SK-N-SH treated with all-trans-retinoic acid at 6 μM for 48 hours (cell line): ENCODE data around the gene RAB27A.

Experiments
- ATAC-seq: fragments of 200-7000 bp; cut with Tn5 transposase; 3 replicates; pipeline ENCODE4 v1.9.1; 2020; ENCODE audit warnings: mild to moderate bottlenecking, moderate library complexity
- BACH2 ChIP-seq: fragments of 250-450 bp; sonication (Bioruptor Pico); IDR thresholded peaks from 2 replicates; pipeline ENCODE4 v1.9.0; 2021; ENCODE audit warnings: mild to moderate bottlenecking, borderline replicate concordance
- CSDC2 ChIP-seq: fragments of 250-450 bp; sonication (Bioruptor Pico); IDR thresholded peaks from 2 replicates; pipeline ENCODE4 v1.5.0; 2020; ENCODE audit warnings: mild to moderate bottlenecking, moderate library complexity
- ESRRG ChIP-seq: fragments of 250-450 bp; sonication (Bioruptor Pico); IDR thresholded peaks from 2 replicates; pipeline ENCODE4 v1.6.1; 2021; ENCODE audit warnings: mild to moderate bottlenecking
- GLIS3 ChIP-seq: fragments of 250-450 bp; sonication (Bioruptor Pico); IDR thresholded peaks from 2 replicates; pipeline ENCODE4 v1.5.0; 2020; ENCODE audit warnings: mild to moderate bottlenecking, moderate library complexity
- ISL1 ChIP-seq: fragments of 250-450 bp; sonication (Bioruptor Pico); IDR thresholded peaks from 2 replicates; pipeline ENCODE4 v2.1.2; 2022; ENCODE audit warnings: mild to moderate bottlenecking, moderate library complexity
- OSR1 ChIP-seq: fragments of 250-450 bp; sonication (Bioruptor Pico); IDR thresholded peaks from 2 replicates; pipeline ENCODE4 v1.8.0; 2022; ENCODE audit warnings: moderate library complexity, mild to moderate bottlenecking, inconsistent platforms
- PPARA ChIP-seq: fragments of 250-450 bp; sonication (Bioruptor Pico); IDR thresholded peaks from 2 replicates; pipeline ENCODE4 v1.5.0; 2020; ENCODE audit warnings: mild to moderate bottlenecking, borderline replicate concordance
- RARB ChIP-seq: fragments of 250-450 bp; sonication (Bioruptor Pico); IDR thresholded peaks from 2 replicates; pipeline ENCODE4 v1.8.0; 2021; ENCODE audit warnings: mild to moderate bottlenecking, moderate library complexity
- TCF4 ChIP-seq: fragments of 250-450 bp; sonication (Bioruptor Pico); IDR thresholded peaks from 2 replicates; pipeline ENCODE4 v1.8.0; 2021; ENCODE audit warnings: mild to moderate bottlenecking, moderate library complexity, borderline replicate concordance
- ZC3H10 ChIP-seq: fragments of 250-450 bp; sonication (Bioruptor Pico); IDR thresholded peaks from 2 replicates; pipeline ENCODE4 v1.5.1; 2021; ENCODE audit warnings: mild to moderate bottlenecking, moderate library complexity
- ZFP3 ChIP-seq: fragments of 250-450 bp; sonication (Bioruptor Pico); IDR thresholded peaks from 2 replicates; pipeline ENCODE4 v1.5.0; 2020; ENCODE audit warnings: mild to moderate bottlenecking, moderate library complexity
- ZFP30 ChIP-seq: fragments of 450-650 bp; formaldehyde crosslinking; IDR thresholded peaks from 2 replicates; pipeline ENCODE4 v1.5.0; 2022; ENCODE audit warnings: mild to moderate bottlenecking, moderate library complexity
- ZNF565 ChIP-seq: fragments of 450-650 bp; formaldehyde crosslinking; conservative IDR thresholded peaks from 2 replicates; pipeline ENCODE4 v1.5.0; 2020; ENCODE audit warnings: low read depth, mild to moderate bottlenecking, moderate library complexity
- ZNF70 ChIP-seq: fragments of 450-650 bp; formaldehyde crosslinking; IDR thresholded peaks from 2 replicates; pipeline ENCODE4 v1.5.0; 2020; ENCODE audit warnings: mild to moderate bottlenecking, moderate library complexity
- ZNF8 ChIP-seq: fragments of 450-650 bp; formaldehyde crosslinking; IDR thresholded peaks from 2 replicates; pipeline ENCODE4 v1.5.0; 2020; ENCODE audit warnings: mild to moderate bottlenecking, moderate library complexity
- TF ChIP-seq, protein P1 (sequence below): fragments of 250-450 bp; sonication (Bioruptor Pico); IDR thresholded peaks from 2 replicates; pipeline ENCODE4 v1.5.0; 2020; ENCODE audit warnings: mild to moderate bottlenecking, moderate library complexity
- TF ChIP-seq, protein P2 (sequence below): fragments of 250-450 bp; sonication (Bioruptor Pico); IDR thresholded peaks from 2 replicates; pipeline ENCODE4 v1.8.0; 2020; ENCODE audit warnings: mild to moderate bottlenecking, moderate library complexity, borderline replicate concordance
- TF ChIP-seq, protein P3 (sequence below): fragments of 250-450 bp; sonication (Bioruptor Pico); IDR thresholded peaks from 2 replicates; pipeline ENCODE4 v1.5.1; 2020; ENCODE audit warnings: low read depth, mild to moderate bottlenecking, moderate library complexity
- TF ChIP-seq, protein P4 (sequence below): fragments of 250-450 bp; sonication (Bioruptor Pico); IDR thresholded peaks from 2 replicates; pipeline ENCODE4 v1.8.0; 2021; ENCODE audit warnings: low read depth, mild to moderate bottlenecking, moderate library complexity, borderline replicate concordance
- TF ChIP-seq, protein P5 (sequence below): fragments of 250-450 bp; sonication (Bioruptor Pico); IDR thresholded peaks from 2 replicates; pipeline ENCODE4 v1.5.1; 2021; ENCODE audit warnings: mild to moderate bottlenecking, moderate library complexity

Gene RAB27A

DNA sequence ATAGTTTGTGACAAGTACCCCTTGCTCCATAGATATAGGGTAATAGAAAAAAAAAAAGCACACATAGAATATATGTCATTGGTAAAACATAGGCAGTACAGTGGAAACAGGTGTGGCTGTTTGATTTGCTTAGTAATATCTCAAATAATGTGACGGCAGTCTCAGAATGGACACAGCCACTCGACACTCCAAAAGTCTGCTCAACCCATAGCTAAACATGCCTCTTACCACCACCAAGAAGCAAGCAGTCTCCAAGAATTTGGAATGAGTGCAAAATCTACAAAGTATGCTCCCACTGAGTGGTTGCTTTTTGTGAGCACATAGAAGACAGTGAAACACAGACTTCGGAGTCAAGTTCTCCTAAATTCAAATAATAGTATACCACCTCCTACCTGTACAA lies 43.0 kb downstream of the RAB27A start:
- TF ChIP-seq PPARA (CRISPR knock-in tag) (no peak), ZNF565 (CRISPR knock-in tag) (no peak), OSR1 (CRISPR knock-in tag) (no peak), BACH2 (CRISPR knock-in tag) (no peak), ISL1 (CRISPR knock-in tag) (no peak), ZNF8 (CRISPR knock-in tag) (no peak), ZFP30 (CRISPR knock-in tag) (no peak), ZC3H10 (CRISPR knock-in tag) (no peak), ZFP3 (CRISPR knock-in tag) (no peak), ESRRG (no peak), RARB (CRISPR knock-in tag) (no peak), CSDC2 (CRISPR knock-in tag) (no peak), GLIS3 (CRISPR knock-in tag) (no peak), ZNF70 (CRISPR knock-in tag) (no peak)
- TF ChIP-seq, protein P1, sequence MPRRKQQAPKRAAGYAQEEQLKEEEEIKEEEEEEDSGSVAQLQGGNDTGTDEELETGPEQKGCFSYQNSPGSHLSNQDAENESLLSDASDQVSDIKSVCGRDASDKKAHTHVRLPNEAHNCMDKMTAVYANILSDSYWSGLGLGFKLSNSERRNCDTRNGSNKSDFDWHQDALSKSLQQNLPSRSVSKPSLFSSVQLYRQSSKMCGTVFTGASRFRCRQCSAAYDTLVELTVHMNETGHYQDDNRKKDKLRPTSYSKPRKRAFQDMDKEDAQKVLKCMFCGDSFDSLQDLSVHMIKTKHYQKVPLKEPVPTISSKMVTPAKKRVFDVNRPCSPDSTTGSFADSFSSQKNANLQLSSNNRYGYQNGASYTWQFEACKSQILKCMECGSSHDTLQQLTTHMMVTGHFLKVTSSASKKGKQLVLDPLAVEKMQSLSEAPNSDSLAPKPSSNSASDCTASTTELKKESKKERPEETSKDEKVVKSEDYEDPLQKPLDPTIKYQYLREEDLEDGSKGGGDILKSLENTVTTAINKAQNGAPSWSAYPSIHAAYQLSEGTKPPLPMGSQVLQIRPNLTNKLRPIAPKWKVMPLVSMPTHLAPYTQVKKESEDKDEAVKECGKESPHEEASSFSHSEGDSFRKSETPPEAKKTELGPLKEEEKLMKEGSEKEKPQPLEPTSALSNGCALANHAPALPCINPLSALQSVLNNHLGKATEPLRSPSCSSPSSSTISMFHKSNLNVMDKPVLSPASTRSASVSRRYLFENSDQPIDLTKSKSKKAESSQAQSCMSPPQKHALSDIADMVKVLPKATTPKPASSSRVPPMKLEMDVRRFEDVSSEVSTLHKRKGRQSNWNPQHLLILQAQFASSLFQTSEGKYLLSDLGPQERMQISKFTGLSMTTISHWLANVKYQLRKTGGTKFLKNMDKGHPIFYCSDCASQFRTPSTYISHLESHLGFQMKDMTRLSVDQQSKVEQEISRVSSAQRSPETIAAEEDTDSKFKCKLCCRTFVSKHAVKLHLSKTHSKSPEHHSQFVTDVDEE (CRISPR knock-in tag): no peak
- TF ChIP-seq, protein P2, sequence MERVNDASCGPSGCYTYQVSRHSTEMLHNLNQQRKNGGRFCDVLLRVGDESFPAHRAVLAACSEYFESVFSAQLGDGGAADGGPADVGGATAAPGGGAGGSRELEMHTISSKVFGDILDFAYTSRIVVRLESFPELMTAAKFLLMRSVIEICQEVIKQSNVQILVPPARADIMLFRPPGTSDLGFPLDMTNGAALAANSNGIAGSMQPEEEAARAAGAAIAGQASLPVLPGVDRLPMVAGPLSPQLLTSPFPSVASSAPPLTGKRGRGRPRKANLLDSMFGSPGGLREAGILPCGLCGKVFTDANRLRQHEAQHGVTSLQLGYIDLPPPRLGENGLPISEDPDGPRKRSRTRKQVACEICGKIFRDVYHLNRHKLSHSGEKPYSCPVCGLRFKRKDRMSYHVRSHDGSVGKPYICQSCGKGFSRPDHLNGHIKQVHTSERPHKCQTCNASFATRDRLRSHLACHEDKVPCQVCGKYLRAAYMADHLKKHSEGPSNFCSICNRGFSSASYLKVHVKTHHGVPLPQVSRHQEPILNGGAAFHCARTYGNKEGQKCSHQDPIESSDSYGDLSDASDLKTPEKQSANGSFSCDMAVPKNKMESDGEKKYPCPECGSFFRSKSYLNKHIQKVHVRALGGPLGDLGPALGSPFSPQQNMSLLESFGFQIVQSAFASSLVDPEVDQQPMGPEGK (CRISPR knock-in tag): no peak
- TF ChIP-seq, protein P3, sequence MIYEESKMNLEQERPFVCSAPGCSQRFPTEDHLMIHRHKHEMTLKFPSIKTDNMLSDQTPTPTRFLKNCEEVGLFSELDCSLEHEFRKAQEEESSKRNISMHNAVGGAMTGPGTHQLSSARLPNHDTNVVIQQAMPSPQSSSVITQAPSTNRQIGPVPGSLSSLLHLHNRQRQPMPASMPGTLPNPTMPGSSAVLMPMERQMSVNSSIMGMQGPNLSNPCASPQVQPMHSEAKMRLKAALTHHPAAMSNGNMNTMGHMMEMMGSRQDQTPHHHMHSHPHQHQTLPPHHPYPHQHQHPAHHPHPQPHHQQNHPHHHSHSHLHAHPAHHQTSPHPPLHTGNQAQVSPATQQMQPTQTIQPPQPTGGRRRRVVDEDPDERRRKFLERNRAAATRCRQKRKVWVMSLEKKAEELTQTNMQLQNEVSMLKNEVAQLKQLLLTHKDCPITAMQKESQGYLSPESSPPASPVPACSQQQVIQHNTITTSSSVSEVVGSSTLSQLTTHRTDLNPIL: no peak
- TF ChIP-seq, protein P4, sequence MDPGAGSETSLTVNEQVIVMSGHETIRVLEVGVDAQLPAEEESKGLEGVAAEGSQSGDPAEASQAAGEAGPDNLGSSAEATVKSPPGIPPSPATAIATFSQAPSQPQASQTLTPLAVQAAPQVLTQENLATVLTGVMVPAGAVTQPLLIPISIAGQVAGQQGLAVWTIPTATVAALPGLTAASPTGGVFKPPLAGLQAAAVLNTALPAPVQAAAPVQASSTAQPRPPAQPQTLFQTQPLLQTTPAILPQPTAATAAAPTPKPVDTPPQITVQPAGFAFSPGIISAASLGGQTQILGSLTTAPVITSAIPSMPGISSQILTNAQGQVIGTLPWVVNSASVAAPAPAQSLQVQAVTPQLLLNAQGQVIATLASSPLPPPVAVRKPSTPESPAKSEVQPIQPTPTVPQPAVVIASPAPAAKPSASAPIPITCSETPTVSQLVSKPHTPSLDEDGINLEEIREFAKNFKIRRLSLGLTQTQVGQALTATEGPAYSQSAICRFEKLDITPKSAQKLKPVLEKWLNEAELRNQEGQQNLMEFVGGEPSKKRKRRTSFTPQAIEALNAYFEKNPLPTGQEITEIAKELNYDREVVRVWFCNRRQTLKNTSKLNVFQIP (CRISPR knock-in tag): no peak
- TF ChIP-seq, protein P5, sequence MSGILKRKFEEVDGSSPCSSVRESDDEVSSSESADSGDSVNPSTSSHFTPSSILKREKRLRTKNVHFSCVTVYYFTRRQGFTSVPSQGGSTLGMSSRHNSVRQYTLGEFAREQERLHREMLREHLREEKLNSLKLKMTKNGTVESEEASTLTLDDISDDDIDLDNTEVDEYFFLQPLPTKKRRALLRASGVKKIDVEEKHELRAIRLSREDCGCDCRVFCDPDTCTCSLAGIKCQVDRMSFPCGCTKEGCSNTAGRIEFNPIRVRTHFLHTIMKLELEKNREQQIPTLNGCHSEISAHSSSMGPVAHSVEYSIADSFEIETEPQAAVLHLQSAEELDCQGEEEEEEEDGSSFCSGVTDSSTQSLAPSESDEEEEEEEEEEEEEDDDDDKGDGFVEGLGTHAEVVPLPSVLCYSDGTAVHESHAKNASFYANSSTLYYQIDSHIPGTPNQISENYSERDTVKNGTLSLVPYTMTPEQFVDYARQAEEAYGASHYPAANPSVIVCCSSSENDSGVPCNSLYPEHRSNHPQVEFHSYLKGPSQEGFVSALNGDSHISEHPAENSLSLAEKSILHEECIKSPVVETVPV (CRISPR knock-in tag): no peak
- ATAC-seq: no peak

DNA sequence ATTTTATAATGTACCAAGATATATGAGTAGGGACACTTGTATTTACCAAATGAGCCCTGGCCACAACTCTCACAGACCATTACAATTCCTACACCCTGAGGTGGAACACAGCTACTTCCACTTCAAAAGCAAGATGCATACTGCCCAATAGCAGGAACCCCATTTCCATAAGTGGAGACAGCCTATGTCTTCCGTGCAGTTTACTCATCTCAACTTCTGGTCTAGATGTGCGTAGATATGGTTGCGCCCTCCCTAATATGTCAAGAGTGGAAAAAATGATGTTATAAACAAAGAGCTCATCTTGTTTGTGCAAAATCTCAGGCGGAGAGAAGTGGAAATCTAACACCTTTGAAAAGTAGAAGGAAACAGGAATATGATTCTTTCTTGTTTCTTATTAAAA lies 44.6 kb downstream of the RAB27A start:
- ATAC-seq: no peak
- TF ChIP-seq TCF4 (CRISPR knock-in tag): no peak
- TF ChIP-seq OSR1 (CRISPR knock-in tag): no peak
- TF ChIP-seq, protein P1 (CRISPR knock-in tag): no peak
- TF ChIP-seq, protein P5 (CRISPR knock-in tag): no peak
- no peak for TF ChIP-seq ESRRG
- TF ChIP-seq, protein P4 (CRISPR knock-in tag): no peak
